AG09319 (cell line): Measurements from ENCODE around the gene ASCL4.

Experiments
- DNase-seq: peaks from one replicate; pipeline ENCODE4 v3.0.0-alpha.2; 2010; ENCODE audit warnings: low read depth; ENCODE audit errors: extremely low read depth
- TF ChIP-seq, protein P1 (sequence below): IDR thresholded peaks from 2 replicates; pipeline ENCODE4 v1.5.1; 2011; ENCODE audit warnings: low read depth, mild to moderate bottlenecking, inconsistent platforms, low read length, moderate library complexity

Gene ASCL4

DNA sequence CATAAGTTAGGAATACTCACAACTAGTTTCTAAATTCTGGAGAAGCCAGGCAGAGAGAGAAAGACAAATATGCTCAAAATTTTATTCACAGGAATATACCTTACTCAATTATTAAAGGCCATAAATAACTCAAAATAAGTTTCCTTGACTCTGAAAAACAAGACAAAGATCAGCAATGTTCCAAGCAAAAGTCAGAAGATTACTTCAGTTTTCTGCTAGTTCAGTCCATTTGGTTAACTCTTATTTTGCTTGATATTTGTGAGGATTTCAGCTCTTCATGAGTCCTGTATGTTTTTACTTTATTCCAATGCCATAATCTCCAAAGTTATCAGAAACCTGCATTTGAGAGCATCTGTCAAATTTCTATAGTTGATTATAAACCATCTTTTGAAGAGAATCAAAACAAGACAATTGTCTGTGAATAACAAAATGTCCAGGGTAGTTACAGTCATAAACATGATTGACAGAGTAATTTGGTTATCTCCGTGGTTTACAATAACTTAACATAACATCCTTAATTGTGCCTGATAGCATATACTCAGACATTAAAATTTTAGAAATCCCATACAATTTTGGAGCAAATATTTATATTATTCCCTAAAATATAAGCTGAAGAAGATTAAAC lies 17.1 kb downstream of the ASCL4 start:
- no peak for DNase-seq
- TF ChIP-seq, protein P1, sequence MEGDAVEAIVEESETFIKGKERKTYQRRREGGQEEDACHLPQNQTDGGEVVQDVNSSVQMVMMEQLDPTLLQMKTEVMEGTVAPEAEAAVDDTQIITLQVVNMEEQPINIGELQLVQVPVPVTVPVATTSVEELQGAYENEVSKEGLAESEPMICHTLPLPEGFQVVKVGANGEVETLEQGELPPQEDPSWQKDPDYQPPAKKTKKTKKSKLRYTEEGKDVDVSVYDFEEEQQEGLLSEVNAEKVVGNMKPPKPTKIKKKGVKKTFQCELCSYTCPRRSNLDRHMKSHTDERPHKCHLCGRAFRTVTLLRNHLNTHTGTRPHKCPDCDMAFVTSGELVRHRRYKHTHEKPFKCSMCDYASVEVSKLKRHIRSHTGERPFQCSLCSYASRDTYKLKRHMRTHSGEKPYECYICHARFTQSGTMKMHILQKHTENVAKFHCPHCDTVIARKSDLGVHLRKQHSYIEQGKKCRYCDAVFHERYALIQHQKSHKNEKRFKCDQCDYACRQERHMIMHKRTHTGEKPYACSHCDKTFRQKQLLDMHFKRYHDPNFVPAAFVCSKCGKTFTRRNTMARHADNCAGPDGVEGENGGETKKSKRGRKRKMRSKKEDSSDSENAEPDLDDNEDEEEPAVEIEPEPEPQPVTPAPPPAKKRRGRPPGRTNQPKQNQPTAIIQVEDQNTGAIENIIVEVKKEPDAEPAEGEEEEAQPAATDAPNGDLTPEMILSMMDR, result no peak

DNA sequence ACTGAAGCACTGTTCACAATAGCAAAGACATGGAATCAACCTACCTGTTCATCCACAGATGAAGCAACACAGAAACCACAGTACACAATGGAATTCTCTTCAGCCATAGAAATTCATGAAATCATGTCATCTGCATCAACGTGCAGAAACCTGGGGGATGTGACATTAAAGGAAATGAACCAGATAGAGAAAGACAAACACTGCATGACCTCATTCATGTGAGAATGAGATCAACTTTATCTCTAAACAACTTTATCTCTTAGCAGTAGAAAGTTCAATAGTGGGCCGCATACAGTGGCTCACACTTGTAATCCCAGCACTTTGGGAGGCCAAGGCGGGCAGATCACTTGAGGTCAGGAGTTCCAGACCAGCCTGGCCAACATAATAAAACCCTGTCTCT lies 19.9 kb downstream of the ASCL4 start:
- no peak for DNase-seq
- TF ChIP-seq, protein P1, result no peak

DNA sequence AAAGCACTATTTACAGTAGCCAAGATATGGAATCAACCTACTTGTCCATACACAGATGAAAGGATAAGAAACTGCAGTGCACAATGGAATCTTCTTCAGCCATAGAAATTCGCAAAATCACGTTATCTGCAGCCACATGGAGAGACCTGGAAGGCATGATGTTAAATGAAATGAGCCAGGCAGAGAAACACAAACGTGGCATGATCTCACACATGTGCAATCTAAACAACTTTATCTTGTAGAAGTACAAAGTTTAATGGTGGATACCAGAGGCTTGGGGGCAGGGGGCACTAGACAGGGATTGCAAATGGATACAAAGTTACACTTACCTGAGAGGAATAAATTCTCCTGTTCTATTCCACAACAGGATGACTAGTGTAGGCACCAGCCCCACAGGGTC lies 24.1 kb downstream of the ASCL4 start:
- TF ChIP-seq, protein P1, result no peak
- DNase-seq, result no peak

DNA sequence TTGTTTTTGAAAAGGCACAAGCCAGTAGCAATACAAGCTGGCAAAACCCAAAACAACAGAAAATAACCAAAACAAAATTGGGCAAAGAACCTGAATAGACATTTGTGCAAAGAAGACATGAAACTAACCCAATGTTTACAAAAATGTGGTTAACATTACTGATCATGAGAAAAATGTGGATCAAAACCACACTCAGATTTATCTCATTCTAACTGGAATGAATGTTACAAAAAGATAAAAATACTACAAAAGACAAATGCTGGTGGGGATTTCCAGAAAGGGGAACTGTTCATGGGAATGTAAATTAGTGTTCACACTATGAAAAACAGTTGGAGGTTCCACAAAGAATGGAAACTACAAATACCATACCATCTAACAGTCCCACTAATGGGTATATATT lies 26.6 kb downstream of the ASCL4 start:
- TF ChIP-seq, protein P1, result no peak
- no peak for DNase-seq

DNA sequence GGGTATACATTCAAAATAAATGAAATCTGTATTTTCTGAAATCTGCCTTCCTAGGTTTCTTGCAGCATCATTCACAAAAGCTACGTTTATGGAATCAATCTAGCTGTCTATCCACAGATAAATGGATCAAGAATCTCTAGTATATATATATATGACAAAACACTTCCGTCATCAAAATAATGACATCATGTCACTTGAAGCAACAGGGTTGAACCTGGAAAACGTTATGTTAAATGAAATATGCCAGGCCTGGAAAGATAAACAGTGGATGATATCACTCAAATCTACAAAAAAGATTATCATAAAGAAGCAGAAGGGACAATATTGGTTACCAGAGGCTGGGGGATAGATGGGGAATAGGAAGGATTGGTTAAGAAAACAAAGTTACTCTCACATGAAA lies 28.6 kb downstream of the ASCL4 start:
- no peak for DNase-seq
- TF ChIP-seq, protein P1, result no peak

DNA sequence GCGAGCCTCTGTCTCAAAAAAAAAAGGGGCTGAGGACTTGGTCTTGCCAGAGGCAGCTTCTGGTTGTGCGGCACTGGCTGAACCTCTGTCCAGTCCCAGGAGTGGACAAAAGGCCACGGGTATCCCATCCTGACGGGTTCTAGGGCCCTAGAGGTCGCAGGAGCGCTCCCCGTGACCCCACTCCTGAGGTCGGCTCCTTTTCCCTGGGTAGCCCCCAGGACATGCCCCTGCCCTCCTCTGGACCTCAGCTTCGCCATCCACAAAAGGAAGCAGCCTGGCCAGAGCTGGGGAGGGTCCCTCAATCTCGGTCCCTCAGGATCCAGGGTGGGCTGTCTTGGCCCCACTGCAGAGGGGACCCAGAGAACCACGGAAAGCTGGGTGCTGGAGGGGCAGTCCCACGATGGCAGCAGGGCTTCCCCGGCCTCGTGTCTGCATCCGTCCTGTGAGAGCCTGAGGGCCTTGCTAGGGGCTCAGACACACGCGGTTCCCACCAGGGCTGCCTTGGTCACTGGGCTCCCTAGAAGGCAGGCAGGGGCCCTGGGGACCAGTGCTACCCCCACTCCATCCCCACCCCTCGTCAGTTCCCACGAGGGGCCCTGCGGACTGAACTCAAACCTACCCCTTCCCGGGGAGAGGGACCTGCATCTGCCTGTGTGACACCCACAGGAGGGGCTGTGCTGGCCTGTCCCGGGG lies 31.1 kb downstream of the ASCL4 start:
- TF ChIP-seq, protein P1, result no peak
- no peak for DNase-seq

DNA sequence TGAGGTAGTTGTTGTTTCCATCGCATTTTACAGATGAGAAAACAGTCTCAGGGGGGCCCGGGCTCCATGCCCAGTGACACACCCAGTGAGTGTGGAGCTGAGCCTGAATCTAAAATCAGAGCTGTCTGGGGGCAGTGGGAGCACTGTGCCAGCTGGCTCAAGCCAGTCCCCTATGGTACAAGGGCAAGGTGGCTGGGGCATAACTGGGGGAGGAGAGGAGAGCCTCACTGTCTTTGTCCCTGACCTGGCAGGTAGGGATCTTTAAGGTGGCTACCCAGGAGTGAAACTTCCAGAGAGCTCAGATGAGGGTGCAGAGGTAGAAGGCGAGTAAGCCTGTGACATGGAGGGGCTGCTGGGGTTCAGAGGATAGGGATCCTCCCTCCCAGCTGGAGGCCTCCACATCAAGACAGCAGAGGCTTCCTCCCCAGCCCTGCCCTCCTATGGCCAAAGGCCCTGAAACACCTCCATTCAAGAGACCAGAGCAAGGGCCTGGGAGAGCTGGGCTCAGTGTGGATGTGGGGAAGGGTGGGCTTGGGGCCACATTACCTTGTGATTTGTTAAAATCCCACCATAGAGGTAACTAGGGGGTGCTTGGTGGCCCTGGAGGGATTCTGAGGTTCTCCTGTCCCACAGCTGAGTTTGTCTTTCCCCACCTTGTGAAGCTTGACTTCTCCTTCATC lies 33.1 kb downstream of the ASCL4 start:
- DNase-seq, result no peak
- TF ChIP-seq, protein P1, result no peak
